ENCODE data around the gene CUEDC1.

Gene CUEDC1

GRCh38 chr17:57914273-57915142 lies 40.7 kb downstream of the CUEDC1 start:
- no peak for DNase-seq

GRCh38 chr17:57913575-57914272 lies 41.5 kb downstream of the CUEDC1 start:
- no peak for DNase-seq

GRCh38 chr17:57911834-57912673 lies 43.2 kb downstream of the CUEDC1 start:
- no peak for DNase-seq

- DNase-seq: no peak
Measured at GRCh38 chr17:57910462-57911420, 44.5 kb downstream of the CUEDC1 start.

- no peak for DNase-seq
Measured at GRCh38 chr17:57909551-57909950, 45.7 kb downstream of the CUEDC1 start.

- DNase-seq: no peak
Measured at GRCh38 chr17:57908278-57908677, 46.9 kb downstream of the CUEDC1 start.

- no peak for DNase-seq
Measured at GRCh38 chr17:57906910-57907309, 48.3 kb downstream of the CUEDC1 start.

GRCh38 chr17:57905875-57906455 lies 49.2 kb downstream of the CUEDC1 start:
- no peak for DNase-seq

GRCh38 chr17:57903961-57904360 lies 51.3 kb downstream of the CUEDC1 start:
- DNase-seq: no peak

- DNase-seq: no peak
Measured at GRCh38 chr17:57902800-57903759, 52.1 kb downstream of the CUEDC1 start.

- DNase-seq: no peak
Measured at GRCh38 chr17:57902117-57902799, 53.0 kb downstream of the CUEDC1 start.

- DNase-seq: no peak
Measured at GRCh38 chr17:57900991-57901743, 54.0 kb downstream of the CUEDC1 start.

- DNase-seq: no peak
Measured at GRCh38 chr17:57899822-57900221, 55.4 kb downstream of the CUEDC1 start.

- DNase-seq: no peak
Measured at GRCh38 chr17:57899391-57899790, 55.8 kb downstream of the CUEDC1 start.

GRCh38 chr17:57898487-57899311 lies 56.5 kb downstream of the CUEDC1 start:
- DNase-seq: no peak

- no peak for DNase-seq
Measured at GRCh38 chr17:57895382-57896060, 59.7 kb downstream of the CUEDC1 start.

GRCh38 chr17:57894848-57895247 lies 60.4 kb downstream of the CUEDC1 start:
- DNase-seq: no peak
